Esophagus mucosa (tissue), 1 donor: ENCODE measurements around the gene IL20. TPM values are rescaled to one million over a fixed set of nuclear protein-coding genes. Genes with fewer than 3 reads are reported as not detected.
A peak's percentile ranks its signal among the peaks of the same experiment; 100 is the strongest.
"Not testable (repeated sequence)": the region's sequence is repeated elsewhere in the genome, so short reads cannot be mapped to it uniquely, and the experiment has no call there.

ENCODE experiments used
- ATAC-seq: fragments of 200-7000 bp; cut with Tn5 transposase; one replicate; pipeline ENCODE4 v1.9.1; 2020
- total RNA-seq: library from RNA; stranded (reverse); gene quantifications from one replicate; pipeline ENCODE4 v1.2.4, GENCODE V29; 2023
- donor health status: DM: yes; HTN: yes; CAD: no.

IL20 gene
- total RNA-seq, 1 donor from 2014 or later: not detected

GRCh38 chr1:206843626-206844025 is 21.8 kb upstream of the IL20 start:
- ATAC-seq: no peak

GRCh38 chr1:206846487-206846886 is 18.9 kb upstream of the IL20 start:
- ATAC-seq: peak; percentile 50

DNA sequence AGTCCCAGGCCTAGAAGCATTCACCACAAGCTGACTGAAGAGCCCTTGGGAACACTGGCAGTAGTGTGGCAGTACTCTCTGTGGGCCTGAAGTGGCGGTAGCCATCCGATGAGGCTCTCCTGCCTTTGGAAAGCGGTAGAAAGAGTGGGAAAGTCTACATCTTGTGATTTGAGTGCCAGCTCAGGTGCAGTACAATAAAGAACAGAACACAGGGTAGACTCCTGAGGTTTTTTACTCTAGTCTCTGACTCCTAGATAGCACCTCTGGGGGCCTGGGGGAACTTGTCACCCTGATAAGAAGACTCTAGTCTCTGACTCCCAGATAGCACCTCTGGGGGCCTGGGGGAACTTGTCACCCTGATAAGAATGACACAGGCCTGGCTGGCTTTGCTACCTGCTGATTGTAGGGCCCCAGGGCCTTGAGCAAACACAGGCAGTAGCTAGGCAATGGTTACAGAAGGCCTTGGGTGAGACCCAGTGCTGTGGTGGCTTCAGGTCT is 18.0 kb upstream of the IL20 start:
- ATAC-seq: no peak

DNA sequence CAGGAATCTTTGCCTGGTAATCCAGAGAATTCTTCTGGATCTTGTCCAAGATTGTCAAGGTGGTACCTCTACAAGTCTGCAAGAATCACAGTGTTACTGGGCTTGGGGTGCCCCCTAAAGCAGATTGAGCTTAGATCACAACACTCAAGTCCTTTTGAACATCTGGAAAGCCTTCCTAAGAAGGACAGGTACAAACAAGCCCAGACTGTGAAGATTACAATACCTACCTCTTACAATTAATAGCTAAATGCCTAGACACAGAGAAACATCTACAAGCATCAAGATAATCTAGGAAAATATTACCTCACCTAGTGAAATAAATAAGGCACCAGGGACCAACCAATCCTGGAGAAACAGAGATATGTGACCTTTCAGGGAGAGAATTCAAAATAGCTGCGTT is 17.5 kb upstream of the IL20 start:
- ATAC-seq: peak; percentile 26

DNA sequence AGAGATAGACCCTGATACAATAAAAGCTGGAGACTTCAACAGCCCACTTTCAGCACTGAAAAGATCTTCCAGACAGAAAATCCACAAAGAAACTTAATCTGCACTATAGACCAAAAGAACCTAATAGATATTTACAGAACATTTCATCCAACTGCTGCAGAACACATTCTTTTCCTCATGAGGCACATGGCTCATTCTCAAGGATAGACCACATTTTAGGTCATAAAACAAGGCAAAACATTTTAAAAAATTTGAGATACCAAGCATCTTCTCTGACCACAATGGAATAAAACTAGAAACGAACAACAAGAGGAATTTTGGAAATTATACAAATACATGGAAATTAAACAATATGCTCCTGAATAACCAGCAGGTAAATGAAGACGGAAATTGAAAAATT is 15.0 kb upstream of the IL20 start:
- ATAC-seq: no peak

DNA sequence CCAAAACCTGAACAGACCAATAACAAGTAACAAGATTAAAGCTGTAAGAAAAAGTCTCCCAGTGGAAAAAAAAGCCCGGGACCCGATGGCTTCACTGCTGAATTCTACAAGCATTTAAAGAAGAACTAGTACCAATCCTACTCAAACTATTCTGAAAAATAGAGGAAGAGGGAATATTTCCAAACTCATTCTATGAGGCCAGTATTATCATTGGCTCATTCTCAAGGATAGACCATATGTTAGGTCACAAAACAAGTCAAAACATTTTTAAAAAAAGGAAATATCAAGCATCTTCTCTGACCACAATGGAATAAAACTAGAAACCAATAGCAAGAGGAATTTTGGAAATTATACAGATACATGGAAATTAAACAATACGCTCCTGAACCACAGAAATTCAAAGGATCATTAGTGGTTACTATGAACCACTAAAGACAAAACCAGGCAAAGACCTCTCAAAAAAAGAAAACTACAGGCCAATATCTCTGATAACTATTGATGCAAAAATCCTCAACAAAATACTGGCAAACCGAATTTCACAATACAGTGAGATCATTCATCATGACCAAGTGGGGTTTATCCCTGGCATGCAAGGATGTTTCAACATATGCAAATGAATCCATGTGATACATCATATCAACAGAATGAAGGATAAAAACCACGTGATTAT is 13.9 kb upstream of the IL20 start:
- ATAC-seq: no peak

DNA sequence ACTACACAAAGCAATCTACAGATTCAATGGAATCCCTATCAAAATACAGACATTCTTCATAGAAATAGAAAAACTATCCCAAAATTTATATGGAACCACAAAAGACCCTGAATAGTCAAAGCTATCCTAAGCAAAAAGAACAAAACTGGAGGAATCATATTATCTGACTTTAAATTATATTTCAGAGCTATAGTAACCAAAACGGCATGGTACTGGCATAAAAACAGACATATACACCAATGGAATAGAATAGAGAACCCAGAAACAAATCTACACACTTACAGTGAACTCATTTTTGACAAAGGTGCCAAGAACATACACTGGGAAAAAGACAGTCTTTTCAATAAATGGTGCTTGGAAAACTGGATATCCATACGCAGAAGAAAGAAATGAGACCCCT is 12.8 kb upstream of the IL20 start:
- not testable (repeated sequence) for ATAC-seq

- ATAC-seq: not testable (repeated sequence)
Observed at GRCh38 chr1:206853696-206854095, 11.7 kb upstream of the IL20 start.

- ATAC-seq: no peak
Observed at GRCh38 chr1:206854401-206855129, 10.9 kb upstream of the IL20 start.

GRCh38 chr1:206855859-206856258 is 9.6 kb upstream of the IL20 start:
- no peak for ATAC-seq

DNA sequence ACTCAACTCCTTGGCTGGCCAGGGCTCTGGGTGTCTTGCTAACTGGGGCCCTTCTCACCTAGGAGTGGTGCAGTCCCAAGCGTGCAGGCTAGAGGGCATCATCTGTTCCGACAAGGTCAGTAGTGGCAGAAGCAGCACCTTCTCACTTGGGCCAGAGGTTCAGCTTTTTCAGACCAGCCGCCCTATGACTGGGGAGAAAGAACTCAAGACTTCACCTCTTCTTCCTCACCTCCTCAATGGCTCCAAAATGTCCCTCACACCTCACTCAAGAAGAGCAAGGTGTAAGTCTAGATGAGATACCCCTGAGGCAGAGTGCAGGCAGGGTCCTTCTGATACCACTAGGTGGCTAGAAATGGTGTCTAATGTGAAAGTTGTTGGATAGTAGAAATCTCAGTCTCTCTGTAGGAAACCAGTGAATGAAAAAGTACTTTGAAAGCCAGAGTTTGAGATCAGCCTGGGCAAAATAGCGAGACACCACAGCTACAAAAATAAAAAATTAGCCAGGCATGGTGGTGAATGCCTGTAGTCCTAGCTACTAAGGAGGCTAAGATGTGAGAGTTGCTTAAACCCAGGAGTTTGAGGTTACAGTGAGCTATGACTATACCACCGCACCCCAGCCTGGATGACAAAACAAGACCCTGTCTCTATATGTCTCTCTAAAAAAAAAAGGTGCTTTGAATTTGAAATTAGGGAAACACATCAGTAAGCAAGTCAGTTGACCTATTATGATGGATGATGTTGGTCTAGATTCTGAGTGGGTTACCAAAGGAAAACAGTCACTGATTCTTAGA is 8.6 kb upstream of the IL20 start:
- no peak for ATAC-seq

DNA sequence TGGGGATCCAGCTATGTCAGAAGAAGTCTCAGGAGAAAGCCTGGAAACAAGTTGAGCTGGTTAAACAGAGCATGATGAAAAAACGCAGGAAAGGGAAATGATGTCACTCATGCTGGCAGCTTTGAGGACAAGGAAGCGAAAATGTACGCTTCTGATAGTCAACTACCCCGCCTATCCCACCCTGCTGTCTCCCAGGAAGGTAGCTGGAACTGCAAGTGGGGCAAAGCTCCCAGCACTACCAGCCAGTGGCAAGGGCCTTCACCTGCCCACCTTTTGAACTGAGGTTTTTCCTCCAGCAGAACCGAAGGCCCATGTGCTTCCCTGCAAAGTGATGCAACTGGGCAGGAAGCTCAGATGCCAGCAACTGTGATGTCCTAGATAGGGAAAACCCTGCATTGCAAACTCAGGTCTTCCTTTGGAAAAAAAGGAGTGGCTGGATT is 6.3 kb upstream of the IL20 start:
- peak; percentile 80 for ATAC-seq

GRCh38 chr1:206860165-206860564 is 5.3 kb upstream of the IL20 start:
- ATAC-seq: no peak

DNA sequence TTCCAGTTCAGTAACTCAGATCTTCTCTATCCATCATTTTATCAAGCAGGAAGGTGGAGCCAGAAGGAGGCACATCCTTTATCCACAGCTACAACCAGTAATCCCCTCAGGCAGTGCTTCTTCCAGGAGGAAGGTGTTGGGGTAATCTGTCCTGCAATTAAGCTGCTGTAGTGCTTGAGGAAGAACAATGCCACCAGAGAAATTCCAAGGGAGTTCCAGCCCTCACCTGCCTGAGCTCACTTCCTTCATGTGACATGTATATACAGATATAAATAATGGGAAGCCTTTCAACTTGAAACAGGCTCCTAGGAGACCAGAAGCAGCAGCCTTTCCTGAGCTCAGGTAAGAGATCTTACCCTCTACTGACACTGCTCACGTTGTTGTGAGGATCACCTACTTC is 2.2 kb upstream of the IL20 start:
- peak; percentile 21 for ATAC-seq

DNA sequence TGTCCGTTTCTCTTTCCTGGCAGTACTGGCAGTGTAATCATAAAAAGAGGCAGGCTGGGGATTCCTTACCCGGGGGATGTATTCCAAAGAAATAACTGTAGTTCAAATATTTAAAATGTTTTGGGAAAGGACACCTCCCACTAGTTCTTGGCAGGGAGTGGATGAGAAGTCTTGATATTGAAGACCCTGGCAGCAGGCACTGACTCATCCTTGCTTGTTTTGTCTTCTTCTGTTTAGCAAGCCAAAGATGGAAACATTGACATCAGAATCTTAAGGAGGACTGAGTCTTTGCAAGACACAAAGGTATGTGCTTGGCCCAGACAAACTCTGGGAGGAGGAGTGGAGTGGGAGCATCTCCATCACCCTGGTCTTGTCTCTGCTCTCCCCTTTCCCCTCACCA is 639 bp downstream of the IL20 start:
- no peak for ATAC-seq

DNA sequence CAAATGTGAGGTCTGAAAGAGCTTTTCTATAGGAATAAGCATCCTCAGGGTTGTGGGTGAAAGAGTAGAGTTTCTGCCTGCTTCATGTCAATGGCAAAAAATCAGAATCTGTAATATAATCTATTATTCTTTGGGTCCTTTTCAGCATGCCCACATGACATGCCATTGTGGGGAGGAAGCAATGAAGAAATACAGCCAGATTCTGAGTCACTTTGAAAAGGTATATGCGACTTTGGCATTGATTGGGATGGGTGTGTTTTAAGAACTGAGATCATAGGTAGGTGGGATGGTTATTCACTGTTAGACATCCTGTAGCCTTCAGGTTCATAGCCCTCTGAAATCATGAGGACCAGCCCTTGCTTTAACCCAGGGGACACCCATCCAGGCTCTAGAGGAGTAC is 1.8 kb downstream of the IL20 start:
- no peak for ATAC-seq

DNA sequence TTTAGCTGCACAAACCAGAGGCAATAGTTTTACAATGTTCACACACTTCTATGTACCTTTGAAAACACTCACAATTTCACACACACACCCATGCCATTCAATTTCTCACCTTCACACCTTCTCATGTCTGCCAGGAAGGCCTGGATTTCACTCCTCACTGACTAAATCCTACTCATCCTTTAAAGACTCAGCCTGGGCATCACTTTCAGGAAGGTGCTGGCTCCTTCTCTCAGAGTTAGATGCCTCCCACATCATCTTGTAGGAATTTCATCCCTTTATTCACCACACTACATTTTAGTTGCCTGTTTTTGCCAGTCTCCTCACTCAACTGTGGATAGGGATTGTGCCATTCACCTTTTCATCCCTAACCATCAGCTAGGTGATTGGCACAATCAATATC is 2.3 kb downstream of the IL20 start:
- ATAC-seq: no peak

DNA sequence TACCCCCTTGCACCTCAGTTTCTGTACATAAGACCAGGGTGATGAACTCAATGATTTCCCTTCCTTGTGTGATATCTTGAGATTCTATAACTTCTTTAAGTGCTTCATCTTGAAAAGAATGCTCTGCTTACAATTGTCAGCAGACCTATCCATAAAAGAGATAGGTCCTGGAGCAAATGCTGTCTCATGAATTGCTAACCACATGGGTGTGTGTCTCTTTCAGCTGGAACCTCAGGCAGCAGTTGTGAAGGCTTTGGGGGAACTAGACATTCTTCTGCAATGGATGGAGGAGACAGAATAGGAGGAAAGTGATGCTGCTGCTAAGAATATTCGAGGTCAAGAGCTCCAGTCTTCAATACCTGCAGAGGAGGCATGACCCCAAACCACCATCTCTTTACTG is 2.8 kb downstream of the IL20 start:
- no peak for ATAC-seq

GRCh38 chr1:206872139-206872538 is 6.7 kb downstream of the IL20 start:
- ATAC-seq: no peak

- peak; percentile 80 for ATAC-seq
Observed at GRCh38 chr1:206873603-206874188, 8.3 kb downstream of the IL20 start.

DNA sequence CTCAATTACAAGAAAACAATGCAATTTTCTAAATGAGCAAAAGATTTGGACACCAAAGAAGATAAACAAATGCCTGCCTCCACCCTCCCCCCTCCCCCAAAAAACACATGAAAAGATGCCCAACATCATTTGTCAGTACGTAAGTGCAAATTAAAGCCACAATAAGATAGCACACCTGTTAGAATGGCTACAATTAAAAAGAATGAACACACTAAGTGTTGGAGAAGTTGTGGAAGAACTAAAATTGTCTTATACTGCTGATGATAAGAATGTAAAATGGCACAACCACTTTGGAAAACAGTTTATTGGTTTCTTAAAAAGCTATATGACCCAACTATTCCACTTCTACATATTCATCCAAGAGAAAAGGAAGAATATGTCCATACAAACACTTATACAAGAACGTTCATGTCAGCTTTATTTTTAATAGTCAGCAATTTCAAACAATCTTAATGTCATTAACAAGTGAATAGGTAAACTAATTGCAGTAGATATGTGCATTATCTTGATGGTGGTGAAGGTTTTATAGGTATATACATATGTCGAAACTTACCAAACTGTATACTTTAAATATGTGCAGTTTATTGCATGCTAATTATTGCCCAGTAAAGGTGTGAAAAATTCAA is 10.4 kb downstream of the IL20 start:
- no peak for ATAC-seq

- no peak for ATAC-seq
Observed at GRCh38 chr1:206878456-206878855, 13.0 kb downstream of the IL20 start.

DNA sequence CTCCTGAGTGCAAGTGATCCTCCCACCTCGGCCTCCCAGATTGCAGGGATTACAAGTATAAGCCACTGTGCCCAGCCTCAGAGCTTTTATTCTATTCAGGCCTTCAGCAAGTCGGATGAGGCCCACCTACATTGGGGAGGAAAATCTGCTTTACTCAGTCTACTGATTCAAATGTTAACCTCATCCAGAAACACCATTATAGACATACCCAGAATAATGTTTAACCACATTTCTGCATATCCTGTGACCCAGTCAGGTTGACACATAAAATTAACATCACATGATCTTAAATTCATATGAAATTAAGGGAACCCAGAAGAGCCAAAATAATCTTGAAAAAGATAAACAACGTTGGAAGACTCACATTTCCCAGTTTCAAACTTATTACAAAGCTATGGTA is 14.9 kb downstream of the IL20 start:
- no peak for ATAC-seq
